ENCODE data around the gene DNAH8. TPM values are rescaled to one million over a fixed set of nuclear protein-coding genes. Genes with fewer than 3 reads are reported as not detected.
"Not testable (repeated sequence)": the region's sequence is repeated elsewhere in the genome, so short reads cannot be mapped to it uniquely, and the experiment has no call there.

Gene DNAH8
- total RNA-seq, 1 donor from 2014 or later, result 0.05 TPM

GRCh38 chr6:38786486-38786885 is 71.4 kb downstream of the DNAH8 start:
- no peak overlapping the region for H3K27ac Mint-ChIP-seq (ENCODE audit: unreplicated experiment)
- H3K4me3 Mint-ChIP-seq, result no peak overlapping the region
- DNase-seq (ENCODE audit: low read depth, low spot score), result no peak
- no peaks in the 10 kb centered on the region for H3K36me3 Mint-ChIP-seq (ENCODE audit: low read depth)
- H3K27me3 Mint-ChIP-seq (ENCODE audit: low read depth), result no peaks in the 10 kb centered on the region
- no peaks in the 10 kb centered on the region for H3K9me3 Mint-ChIP-seq
- TF ChIP-seq, protein P1, sequence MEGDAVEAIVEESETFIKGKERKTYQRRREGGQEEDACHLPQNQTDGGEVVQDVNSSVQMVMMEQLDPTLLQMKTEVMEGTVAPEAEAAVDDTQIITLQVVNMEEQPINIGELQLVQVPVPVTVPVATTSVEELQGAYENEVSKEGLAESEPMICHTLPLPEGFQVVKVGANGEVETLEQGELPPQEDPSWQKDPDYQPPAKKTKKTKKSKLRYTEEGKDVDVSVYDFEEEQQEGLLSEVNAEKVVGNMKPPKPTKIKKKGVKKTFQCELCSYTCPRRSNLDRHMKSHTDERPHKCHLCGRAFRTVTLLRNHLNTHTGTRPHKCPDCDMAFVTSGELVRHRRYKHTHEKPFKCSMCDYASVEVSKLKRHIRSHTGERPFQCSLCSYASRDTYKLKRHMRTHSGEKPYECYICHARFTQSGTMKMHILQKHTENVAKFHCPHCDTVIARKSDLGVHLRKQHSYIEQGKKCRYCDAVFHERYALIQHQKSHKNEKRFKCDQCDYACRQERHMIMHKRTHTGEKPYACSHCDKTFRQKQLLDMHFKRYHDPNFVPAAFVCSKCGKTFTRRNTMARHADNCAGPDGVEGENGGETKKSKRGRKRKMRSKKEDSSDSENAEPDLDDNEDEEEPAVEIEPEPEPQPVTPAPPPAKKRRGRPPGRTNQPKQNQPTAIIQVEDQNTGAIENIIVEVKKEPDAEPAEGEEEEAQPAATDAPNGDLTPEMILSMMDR (conservative IDR thresholded peaks at IDR 0.05), result no peak
- no peaks in the 10 kb centered on the region for H3K4me1 Mint-ChIP-seq

- DNase-seq (ENCODE audit: low read depth, low spot score), result no peak
- Mint-ChIP-seq H3K4me1 (no peaks in the 10 kb centered on the region), H3K27ac (ENCODE audit: unreplicated experiment) (no peak overlapping the region), H3K36me3 (ENCODE audit: low read depth) (no peaks in the 10 kb centered on the region), H3K4me3 (no peak overlapping the region), H3K27me3 (ENCODE audit: low read depth) (no peaks in the 10 kb centered on the region), H3K9me3 (no peaks in the 10 kb centered on the region)
- TF ChIP-seq, protein P1 (conservative IDR thresholded peaks at IDR 0.05), result no peak
Observed at GRCh38 chr6:38789256-38789655, 74.1 kb downstream of the DNAH8 start.

DNA sequence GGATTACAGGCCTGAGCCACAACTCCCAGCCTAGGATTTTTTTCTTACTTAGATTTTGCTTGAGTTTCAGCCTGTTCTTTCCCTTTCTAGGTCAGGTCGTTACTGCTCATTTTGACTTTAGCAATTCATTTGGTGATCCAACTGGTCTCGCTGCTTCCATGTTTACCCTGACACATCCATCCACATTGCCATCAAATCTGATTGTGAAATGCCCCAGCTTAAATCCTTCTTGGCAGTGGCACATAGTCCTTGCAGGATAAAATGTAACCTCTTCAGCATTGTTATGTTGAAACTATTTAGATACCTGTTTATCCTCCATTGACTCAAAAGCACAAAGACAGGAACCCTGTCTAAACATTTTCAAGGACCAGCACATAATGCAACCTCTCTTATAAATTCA is 77.2 kb downstream of the DNAH8 start:
- H3K9me3 Mint-ChIP-seq, result no peaks in the 10 kb centered on the region
- DNase-seq (ENCODE audit: low read depth, low spot score), result no peak
- H3K27ac Mint-ChIP-seq (ENCODE audit: unreplicated experiment), result no peak overlapping the region
- no peaks in the 10 kb centered on the region for H3K36me3 Mint-ChIP-seq (ENCODE audit: low read depth)
- TF ChIP-seq, protein P1 (conservative IDR thresholded peaks at IDR 0.05), result no peak
- H3K4me3 Mint-ChIP-seq, result no peak overlapping the region
- no peaks in the 10 kb centered on the region for H3K27me3 Mint-ChIP-seq (ENCODE audit: low read depth)
- no peaks in the 10 kb centered on the region for H3K4me1 Mint-ChIP-seq

GRCh38 chr6:38794682-38795081 is 79.6 kb downstream of the DNAH8 start:
- TF ChIP-seq, protein P1 (conservative IDR thresholded peaks at IDR 0.05), result no peak
- Mint-ChIP-seq H3K36me3 (ENCODE audit: low read depth) (no peaks in the 10 kb centered on the region), H3K27ac (ENCODE audit: unreplicated experiment) (no peak overlapping the region), H3K4me3 (no peak overlapping the region), H3K9me3 (no peaks in the 10 kb centered on the region), H3K4me1 (no peaks in the 10 kb centered on the region), H3K27me3 (ENCODE audit: low read depth) (peaks cover 11% of the 10 kb centered on the region)
- no peak for DNase-seq (ENCODE audit: low read depth, low spot score)

- no peaks in the 10 kb centered on the region for H3K4me1 Mint-ChIP-seq
- H3K27ac Mint-ChIP-seq (ENCODE audit: unreplicated experiment), result no peak overlapping the region
- TF ChIP-seq, protein P1 (conservative IDR thresholded peaks at IDR 0.05), result no peak
- H3K9me3 Mint-ChIP-seq, result no peaks in the 10 kb centered on the region
- H3K4me3 Mint-ChIP-seq, result no peak overlapping the region
- no peak for DNase-seq (ENCODE audit: low read depth, low spot score)
- H3K27me3 Mint-ChIP-seq (ENCODE audit: low read depth), result peaks cover 15% of the 10 kb centered on the region
- H3K36me3 Mint-ChIP-seq (ENCODE audit: low read depth), result no peaks in the 10 kb centered on the region
Observed at GRCh38 chr6:38796006-38796405, 80.9 kb downstream of the DNAH8 start.

GRCh38 chr6:38796437-38796836 is 81.3 kb downstream of the DNAH8 start:
- H3K9me3 Mint-ChIP-seq; H3K27ac Mint-ChIP-seq (ENCODE audit: unreplicated experiment); H3K4me1 Mint-ChIP-seq; H3K36me3 Mint-ChIP-seq (ENCODE audit: low read depth); DNase-seq (ENCODE audit: low read depth, low spot score); H3K4me3 Mint-ChIP-seq: not testable (repeated sequence)
- peaks cover 16% of the 10 kb centered on the region for H3K27me3 Mint-ChIP-seq (ENCODE audit: low read depth)
